OCI-LY3 (cell line): Measurements from ENCODE around the gene WWOX.

Source experiments
- CTCF ChIP-seq: fragments of 200-600, 300-600 bp; sonication (generic); IDR thresholded peaks from 2 replicates; pipeline ENCODE4 v1.5.1; 2014; ENCODE audit warnings: antibody characterized with exemption, low read length, low read depth
- EZH2phosphoT487 ChIP-seq: fragments of 200-600 bp; shearing (Covaris generic); IDR thresholded peaks from 2 replicates; pipeline ENCODE4 v1.6.1; 2018; ENCODE audit warnings: antibody characterized with exemption, mixed run types, low read depth

DNA sequence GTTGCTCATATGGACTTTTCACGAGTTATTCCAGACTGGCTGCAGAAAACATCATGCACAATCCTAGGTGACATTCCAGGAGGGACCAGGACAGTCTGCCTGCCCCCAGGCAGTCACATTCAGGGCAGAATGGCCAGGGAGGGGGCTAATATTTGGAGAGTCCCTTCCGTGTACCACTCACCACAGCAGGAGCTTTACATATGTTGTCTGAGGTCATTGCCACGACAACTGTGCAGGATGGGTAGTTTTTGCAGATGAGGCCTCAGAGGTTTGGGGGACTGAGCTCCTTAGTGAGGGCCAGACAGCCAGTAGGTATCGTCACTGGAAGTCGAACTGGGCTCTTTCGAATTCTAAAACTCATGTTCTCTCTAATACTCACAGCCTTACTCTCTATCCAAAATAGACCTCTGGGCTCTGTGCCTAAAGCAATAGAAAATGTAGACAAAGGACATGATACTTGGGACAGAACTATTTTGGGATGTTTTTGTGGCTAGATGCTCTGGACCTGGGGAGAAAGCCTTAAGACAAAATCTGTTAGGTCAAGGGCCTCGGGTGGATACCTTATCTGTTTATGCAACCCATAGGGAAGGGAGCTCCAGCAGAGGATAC is 1162.6 kb downstream of the WWOX start:
- TF ChIP-seq CTCF (no peak), EZH2phosphoT487 (no peak)
